ENCODE data around the gene TMSB15C.
"Not testable (repeated sequence)": the region's sequence is repeated elsewhere in the genome, so short reads cannot be mapped to it uniquely, and the experiment has no call there.

Gene TMSB15C

DNA sequence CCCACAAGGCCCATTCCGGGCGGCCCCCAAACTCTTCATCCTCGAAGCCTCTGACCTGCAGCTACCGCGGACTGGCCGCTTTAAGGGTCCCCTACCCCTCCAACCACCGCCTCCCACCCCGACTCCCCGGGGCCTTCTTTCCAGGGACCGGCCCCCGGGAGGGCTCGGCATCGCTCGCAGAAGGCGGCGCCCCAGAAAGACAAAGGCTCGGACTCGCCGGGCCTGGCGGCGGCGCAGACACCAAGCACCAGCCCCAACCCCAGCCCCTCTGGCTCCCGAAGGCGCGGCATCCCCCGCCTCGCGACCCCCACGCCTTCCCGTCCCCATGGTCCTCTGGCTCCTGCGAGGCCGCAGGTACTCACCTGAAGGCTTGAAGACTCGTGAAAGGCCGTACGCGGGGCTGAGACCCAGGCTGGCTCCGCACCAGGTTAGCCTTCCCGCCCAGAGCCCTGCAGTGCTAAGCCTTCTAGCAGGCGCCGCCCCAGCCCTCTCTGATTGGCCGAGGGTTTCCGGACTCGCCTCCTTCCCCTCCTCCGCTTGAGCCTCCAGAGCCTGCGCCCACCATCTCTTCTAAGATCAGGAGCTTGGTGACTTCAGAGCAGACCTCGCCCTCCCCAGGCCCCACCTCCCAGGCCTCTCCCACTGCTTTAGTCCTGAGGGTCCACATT lies at the start of gene TMSB15C:
TSS of gene TMSB15C (minus strand) at position 459 of the 668 bp plus-strand sequence.
- DNase-seq = not testable (repeated sequence)

DNA sequence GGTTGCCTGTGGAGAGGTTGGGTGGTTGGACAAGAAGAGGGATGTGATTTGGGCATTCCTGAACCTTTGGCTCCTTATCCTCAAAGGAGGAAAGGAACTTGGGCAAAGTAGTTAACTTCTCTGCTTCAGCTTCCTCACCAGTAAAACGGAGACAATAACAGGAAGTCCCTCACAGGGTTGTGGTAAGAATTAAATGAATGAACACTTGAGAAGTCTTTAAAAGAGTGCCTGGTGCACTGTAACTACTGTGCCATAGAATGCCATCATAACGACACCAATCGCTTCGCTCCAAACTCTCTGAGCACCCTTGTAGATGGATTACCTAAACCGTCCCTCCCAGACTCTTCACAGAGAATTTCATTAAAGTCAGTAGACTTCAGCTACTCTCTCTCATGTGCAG lies 46.8 kb upstream of the TMSB15C start:
- DNase-seq = no peak

DNA sequence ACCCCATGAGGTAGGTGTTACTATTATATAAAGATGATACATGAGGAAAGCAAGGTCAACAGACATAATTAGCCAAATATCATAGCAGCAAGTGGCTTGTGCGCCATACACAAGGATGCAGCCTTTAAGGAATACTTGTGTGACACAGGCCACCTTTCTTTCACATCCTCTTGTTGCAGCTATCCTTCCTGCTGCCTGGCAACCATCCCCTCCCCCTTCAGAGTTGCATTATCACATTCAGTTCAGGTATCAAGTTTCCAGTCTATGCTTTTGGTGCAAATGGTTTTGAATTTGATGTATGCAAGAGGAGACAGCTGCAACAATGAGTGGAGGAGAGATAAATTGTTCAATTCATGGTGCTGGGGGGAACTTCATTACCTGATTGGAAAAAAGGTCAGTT lies 42.7 kb upstream of the TMSB15C start:
- DNase-seq = no peak

DNA sequence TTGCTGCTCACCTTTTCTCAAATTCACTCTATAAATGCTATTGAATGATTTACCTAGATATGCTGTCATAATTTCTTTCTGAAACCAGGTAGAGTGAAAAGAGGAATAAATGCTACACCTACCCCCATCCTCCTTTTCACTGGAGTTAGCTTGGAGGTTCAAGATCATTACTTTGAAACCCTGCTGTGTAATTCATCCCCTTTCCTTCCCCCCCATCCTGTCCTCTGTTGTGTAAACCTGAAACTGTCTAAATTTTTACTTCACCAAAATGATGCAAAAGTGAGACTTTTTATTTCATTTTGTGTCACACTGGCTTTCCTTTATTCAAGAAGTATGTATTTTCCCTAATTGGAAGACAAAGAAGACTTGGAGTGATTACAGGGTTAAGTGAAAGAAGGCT lies 41.7 kb upstream of the TMSB15C start:
- no peak for DNase-seq

DNA sequence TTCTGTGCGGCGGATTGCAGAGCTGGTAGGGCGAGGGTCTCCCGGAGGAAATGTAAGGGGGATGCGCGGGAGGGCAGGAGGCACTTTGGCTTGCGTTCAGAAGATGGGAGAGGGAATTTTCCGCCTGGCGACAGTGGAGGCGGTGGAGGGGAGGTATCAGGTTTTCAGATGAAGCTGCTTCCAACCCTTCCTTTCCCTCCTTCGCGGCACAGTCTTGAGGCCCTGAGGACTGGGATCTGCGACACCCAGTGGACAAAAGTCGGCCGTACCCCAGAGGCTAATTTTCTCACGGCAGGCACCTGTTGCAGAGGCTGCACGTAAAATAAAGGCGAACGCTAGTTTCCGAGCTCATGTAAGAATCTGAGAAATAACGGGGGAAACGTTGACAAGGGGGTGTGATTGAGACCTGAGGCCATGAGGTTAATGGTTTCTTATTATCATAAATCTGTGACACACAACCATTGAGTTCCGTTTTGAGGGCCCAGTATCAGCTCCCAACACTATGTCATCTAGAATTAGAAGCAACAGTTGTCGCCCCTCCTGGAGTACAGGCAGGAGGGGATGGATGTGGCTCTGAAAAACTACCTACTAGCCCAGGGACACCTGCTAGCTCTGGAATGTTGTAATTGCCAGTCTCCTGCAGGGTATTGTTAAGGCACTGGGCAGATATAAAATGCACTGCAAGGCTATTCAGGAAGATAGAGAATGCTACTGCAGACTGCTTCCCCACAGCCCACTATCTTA lies 37.4 kb upstream of the TMSB15C start:
- peak; percentile 2 for DNase-seq

DNA sequence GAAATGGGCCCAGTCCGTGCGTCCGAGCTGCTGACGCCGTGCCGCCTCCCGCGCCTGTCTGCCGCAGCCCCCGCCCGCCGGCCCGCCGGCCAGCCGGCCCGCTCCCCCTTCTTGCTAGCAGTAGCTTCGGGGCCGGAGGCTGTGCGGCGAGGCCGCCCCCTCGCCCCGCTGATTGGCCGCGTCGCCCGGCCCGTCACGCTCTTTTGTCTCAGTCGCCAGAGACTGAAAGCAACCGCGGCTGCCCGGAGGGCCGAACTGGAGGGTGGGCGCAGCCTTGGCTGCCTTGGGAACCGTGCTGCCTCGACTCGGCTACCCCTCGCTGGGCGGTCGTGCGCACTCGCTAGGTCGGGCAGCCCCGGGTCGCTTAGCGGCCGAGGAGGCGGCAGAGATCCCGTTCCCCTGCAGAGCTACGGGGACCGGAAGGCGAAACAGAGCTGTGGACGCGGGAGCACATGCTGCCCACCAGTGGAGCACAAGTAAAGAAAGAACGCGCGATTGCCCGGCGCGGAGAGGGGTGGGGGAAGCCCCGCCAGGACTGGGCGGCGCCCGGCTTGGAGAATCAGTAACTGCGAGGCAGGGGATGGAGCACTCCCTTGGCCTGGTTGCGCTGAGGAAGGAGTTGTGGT lies 36.4 kb upstream of the TMSB15C start, which contains the start of gene ZCCHC18:
TSS of gene ZCCHC18 (plus strand) at position 198 of the 626 bp plus-strand sequence. CDS start 1,589 bp downstream, outside the sequence.
- DNase-seq = peak; percentile 20

DNA sequence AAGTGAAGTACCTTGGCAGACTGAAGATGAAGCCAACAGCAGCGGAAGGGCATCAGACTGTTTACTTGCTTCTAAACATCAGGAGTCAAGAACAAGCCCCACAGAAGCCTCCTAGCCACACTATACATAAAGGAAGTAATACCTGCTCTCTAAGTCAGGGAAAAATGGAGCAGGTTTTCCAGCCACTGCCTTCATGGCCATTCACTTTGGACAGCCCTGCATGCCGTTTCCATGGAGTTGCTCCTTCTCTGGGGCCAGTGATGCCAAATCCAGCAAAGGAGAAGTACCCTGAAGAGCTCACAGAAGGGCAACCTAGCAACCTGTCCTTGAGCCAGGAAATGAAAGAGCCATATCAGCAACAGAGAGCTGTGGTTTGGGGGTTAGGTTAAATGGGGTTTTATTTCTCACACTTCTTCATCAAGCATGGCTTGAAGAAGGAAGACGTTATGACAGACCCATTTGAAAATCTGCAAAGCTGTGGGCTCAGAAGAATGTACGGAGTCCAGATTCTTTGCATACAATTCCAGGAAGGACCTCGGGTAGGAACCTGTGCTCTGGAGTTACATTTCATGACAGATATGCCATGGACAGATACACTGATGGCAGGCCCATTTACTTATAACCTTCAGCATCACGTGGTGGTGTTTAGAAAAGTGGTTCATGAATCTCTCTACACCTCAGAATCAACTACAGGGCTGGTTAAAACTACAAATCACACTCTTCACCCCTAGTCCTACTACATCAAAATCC lies 34.6 kb upstream of the TMSB15C start:
- DNase-seq = not testable (repeated sequence)

DNA sequence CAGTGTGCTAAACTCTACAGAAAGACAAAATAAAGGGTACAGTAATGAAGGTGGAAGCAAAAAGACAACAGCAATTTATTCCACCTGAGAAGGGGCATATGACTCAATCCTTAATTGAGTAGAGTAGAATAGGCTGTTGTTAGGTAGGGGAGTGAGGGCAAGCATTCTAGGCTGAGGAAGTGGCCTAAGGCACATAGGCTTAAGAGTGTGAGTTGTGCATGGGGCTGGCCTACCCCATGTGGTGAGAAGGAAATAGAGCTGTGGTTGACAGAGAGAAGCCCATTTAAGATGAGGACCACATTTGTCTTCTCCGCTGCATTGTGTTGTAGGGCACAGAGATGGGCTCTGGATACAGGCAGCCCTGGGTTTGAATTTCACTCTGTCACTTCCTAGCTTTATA lies 32.9 kb upstream of the TMSB15C start:
- DNase-seq = no peak

DNA sequence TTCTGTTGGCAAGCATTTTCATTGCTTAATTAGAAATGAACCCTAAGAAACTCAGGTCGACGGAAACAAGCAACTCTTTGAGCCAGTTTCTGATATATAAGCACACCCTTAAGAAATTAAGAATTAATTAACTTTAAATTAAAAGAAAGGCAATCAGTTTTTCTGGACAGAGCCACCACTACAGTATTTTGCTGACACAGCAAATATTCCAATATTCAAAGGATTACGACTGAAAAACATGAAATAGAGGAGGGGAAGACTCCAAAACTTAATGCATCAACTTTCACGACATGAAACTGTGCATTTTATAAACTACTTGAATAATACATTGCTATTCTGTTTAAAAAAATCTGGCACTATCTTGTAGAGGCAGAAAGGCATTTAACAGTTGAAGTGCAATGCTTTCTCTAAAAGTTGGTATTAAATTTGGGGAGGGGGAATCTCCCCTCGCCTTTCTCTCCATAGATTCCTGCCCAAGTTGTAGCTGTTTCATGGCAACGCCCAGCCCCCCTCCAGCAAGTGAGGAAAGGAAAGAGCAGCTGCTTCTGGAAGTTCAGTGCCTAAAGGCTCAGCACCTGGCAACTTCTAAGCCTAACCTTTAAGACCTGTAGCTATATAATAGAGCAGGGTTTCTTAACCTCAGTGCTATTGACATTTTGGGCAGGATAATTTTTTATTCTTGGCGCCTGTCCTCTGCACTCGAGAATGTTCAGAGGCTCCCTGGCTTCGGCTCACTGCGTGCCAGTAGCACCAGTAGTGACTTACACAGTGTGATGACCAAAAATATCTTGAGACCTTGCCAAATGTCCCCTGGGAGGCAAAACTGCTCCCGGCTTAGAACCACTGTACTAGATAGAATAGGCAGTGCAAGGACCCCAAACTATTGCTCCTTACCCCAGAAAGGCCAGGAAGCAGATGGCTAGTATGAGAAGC lies 29.6 kb upstream of the TMSB15C start:
- DNase-seq = no peak

DNA sequence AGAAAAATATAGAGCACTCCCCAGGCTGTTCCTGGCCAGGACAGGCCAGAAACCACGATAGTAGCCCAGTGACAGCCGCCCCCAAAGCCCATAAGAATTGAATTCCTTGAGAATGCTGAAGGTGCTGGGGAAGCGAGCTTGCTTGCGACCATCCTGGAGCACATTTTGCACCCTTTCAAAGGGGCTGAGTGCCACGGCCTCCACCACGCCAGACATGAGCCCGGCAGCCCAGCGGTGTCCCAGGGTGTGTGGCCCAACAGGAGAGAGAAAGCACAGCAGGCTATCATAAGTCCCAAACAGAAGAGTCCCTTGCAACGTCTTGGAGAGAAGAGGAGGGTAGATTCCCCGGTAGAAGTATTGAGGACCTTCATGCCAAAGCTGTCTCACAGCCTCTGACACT lies 28.6 kb upstream of the TMSB15C start:
- DNase-seq = no peak

DNA sequence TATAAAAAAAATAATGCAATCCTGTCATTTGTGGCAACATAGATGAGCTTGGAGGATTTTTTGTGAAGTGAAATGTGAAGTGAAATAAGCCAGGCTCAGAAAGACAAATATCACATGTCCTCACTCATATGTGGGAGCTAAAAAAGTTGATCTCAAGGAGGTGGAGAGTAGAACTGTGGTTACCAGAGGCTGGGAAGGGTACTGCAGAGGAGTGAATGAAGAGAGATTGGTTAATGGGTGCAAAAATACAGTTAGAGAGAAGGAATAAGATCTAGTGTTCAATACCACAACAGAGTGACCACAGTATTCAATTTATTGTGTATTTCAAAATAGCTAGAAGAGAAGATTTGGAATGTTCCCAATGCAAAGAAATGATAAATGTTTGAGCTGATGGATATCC lies 22.9 kb upstream of the TMSB15C start:
- DNase-seq = no peak

DNA sequence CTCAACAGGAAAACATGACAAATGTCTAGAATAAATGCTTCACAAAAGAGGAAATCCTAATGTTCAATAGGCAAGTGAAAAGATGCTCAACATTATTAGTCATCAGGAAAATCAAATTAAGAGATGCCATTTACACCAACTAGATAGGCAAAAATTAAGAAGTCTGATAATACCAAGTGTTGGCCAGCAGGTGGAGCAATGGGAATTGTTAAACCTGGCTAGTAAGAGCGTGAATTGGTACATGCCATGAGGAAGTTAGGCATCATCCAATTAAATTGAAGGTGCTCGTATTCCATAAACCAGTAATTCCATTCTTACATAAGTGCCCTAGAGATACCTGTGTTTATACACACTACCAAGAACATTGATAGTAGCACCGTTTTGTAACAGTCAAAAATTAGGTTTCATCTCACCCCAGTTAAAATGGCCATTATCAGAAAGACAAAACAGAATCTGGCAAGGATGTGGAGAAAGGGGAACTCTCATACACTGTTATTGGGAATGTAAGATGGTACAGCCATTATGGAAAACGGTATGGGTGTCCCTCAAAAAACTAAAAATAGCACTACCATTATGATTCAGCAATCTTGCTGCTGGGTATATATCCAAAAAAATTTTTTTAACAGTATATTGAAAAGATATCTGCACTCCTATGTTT lies 22.2 kb upstream of the TMSB15C start:
- DNase-seq = peak; percentile 49

DNA sequence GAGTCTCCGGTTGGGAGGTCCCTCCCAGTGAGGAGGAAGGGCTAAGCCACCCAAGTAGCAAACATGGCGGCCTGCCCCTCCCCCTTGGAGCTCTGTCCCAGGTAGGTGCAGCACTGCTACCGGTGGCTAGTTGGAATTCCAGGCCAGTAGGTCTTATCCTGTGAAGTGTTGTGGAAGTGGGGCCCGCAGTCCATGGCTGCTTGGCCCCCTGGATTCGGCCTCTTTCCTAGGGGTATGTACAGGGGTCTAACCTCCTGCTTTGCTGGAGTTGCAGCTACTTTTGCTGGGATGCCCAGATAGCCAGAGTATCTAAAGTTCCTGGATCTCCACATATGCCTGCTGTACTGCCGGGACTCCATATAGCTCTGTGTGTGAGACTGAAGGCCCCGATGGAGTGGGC lies 9.9 kb upstream of the TMSB15C start:
- DNase-seq = no peak

DNA sequence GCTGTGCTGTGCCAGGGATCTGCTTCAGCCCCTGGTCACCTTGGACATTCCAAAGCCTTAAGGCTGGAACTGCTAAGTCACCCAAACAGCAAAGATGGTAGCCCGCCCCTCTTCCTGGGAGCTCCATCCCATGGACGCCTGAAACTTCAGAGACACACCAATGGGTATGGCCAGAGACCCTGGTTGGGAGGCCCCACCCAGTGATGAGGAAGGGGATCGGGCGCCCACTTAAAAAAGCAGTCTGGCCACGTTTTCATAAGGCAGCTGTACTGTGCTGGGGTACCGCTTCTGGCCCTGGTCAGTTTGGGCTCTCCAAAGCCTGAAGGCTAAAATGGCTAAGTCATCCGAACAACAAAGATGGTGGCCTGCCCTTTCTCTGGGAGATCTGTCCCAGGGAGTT lies 9.4 kb upstream of the TMSB15C start:
- DNase-seq = no peak

DNA sequence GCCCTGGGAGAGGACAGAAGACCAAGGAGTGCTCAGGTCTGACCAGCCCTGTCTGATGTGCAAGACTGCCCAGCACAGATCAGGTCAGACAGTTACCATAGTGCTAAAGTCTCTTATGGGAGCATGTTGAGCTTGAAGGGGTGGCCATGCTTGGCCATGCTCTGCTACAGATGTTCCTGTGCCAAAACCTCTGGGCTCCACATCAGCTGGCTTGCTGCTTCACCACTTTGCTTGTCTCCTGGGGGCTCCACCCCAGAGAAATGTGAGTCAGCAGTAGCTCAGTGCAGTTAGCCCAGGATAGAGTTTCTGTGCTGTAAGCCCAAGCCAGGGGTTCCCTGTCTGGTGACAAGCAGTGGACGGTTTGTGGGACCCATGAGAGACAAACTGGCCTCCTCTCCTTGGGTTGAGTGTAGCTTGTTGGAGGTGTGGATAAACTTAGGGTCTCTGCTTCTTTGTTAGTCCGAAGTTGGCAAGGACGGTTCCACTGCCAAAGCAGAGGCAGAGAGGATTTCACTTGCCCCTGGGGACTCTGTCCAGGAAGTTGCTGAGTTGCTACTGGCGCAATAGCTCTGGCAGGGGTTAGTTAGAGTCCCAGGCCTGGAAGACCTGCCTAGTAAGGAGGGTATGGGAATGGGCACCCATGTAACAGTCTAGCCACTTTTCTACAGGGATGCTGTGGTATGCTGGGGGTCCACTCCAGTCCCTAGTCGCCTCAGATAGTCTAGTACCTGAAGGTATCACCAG lies 8.7 kb upstream of the TMSB15C start:
- no peak for DNase-seq

DNA sequence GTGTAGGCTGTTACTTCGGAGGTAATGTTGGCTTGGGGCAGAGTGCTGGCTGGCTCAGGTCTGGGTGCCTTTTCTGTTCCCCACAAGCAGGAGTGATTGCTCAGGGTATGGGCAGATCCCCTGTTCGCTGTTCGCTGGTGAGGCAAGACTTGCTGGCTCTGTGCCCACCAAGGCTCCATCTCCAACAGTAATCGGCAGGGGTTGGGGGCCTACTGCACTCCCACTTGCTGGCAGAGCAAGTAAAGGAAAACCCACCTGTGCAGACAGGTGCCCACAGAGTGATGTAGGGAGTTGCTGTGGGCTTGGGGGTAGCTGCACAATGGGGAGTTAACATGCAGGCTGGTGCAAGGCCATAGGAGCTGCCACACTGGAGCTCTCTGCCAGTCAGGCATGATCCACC lies 8.0 kb upstream of the TMSB15C start:
- no peak for DNase-seq

DNA sequence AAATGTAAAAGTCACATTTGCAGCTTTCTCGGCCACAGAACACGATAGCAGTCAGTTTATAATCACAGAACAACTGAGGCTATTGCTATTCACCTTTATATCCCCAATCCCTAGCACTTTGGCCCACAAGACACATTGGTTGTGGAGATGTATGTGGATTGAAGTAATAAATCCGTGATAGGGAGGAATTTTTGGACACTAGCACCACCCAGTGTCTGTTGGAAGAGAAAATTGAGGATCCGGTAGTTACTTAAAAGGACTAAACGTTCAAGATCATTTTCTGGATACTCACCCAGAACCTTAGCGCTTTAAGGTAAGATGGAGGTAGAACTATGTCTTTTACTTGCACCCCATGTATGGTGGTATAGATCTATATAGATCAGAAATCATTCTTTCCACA lies 1.8 kb upstream of the TMSB15C start:
- not testable (repeated sequence) for DNase-seq

DNA sequence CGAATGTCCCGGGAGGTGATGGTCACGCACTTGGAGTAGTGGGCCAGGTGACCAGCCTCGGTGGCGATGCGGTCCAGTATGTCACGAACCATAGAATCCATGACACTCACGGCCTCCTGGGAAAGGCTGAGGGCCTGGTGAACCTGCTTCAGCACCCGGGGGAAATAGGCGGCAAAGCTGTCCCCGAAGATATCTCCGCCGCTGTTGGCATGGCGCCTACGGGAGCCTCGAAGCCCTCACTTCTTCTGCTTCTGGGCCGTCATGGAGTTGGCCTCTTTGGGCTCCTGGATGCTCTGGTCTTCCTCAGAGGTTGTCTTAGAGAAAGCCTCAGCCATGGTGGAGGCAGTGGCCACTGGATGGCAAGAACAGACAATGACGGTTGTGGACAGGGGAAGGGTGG lies 13.4 kb downstream of the TMSB15C start:
- DNase-seq = not testable (repeated sequence)

DNA sequence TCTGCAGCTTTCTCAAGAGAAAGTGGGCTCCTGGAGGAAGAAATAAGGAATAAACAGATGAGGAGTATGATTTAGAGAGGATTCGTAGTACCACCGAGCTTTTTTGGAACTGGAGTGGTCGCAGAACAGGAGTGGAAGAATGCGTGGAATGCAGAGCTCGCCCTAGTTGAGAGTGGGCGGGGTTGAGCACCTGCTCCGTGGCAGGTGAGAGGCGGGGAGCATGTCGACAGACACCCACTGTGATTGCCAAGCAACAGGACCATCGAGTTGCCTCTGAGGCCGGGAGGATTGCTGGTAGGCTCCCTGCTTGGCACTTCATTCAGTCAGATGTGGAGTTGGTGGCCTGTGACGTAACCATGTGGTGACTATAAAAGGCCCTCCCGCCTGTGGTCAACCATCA lies 21.1 kb downstream of the TMSB15C start:
- DNase-seq = not testable (repeated sequence)

DNA sequence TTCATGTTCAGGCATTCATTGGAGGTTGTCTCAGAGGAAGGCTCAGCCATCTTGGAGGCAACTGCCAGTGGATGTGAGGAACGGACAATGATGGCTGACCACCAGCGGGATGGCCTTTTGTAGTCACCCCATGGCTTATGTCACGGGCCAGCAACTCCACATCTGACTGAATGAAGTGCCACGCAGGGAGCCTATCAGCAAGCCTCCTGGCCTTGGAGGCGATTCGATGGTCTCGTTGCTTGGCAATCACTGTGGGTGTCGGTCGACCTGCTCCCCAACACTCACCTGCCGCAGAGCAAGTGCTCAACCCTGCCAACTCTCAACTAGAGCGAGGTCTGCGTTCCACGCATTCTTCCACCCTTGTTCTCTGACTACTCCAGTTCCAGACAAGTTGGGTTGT lies 28.9 kb downstream of the TMSB15C start:
- no peak for DNase-seq

DNA sequence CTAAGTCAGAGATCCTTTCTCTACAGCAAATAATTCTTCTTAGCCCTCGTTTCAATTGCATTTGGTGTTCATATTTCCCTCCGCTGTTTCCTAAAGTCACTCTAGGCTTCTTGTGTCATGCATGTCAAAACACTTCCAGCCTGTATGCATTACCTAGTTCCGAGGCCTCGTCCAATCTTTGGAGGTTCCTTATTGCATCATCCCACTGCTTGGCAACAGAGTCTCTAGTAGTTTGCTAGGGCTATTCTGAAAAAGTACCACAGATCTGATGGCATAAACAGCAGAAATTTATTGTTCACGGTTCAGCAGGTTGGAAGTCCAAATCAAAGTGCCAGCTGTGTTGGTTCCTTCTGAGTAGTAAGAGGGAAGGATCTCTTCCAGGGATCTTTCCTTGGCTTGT lies 30.4 kb downstream of the TMSB15C start:
- no peak for DNase-seq

All from kidney glomerular epithelial cell (primary cell).